Thoracic aorta (tissue), 2 donors: ENCODE measurements around the gene ANKRD11. TPM values are rescaled to one million over a fixed set of nuclear protein-coding genes. Genes with fewer than 3 reads are reported as not detected.

ENCODE experiments used
- ATAC-seq: fragments of 150-250 bp; one replicate; pipeline ENCODE4 v1.8.0; 2017; ENCODE audit warnings: low read depth; ENCODE audit not compliant: insufficient number of reproducible peaks, low FRiP score
- DNase-seq: peaks from one replicate; pipeline ENCODE4 v3.0.0-alpha.2; 2020; ENCODE audit warnings: low spot score
- H3K27ac ChIP-seq, 2 donors: fragments of 200-600 bp; sonication (generic); 1 replicate in 1 of 2; 2 replicates in 1 of 2; pipeline ENCODE4 v1.5.1; 2016; ENCODE audit warnings: mild to moderate bottlenecking in 2 of 2, moderate library complexity in 2 of 2
- H3K27me3 ChIP-seq: fragments of 200-600 bp; sonication (generic); replicated peaks from 2 replicates; pipeline ENCODE4 v1.6.0; 2016; ENCODE audit warnings: mild to moderate bottlenecking; ENCODE audit not compliant: insufficient read depth
- H3K36me3 ChIP-seq: fragments of 200-600 bp; sonication (generic); one replicate; pipeline ENCODE4 v1.5.1; 2016
- H3K4me1 ChIP-seq, 2 donors: fragments of 200-600 bp; sonication (generic); 1 replicate in 1 of 2; 2 replicates in 1 of 2; pipeline versions ENCODE4 v1.5.1 to v1.6.0; 2016; ENCODE audit warnings: low read depth in 2 of 2, mild to moderate bottlenecking in 1 of 2; ENCODE audit not compliant: control insufficient read depth in 1 of 2
- H3K4me3 ChIP-seq: fragments of 200-600 bp; sonication (generic); 2 replicates; pipeline ENCODE4 v1.5.1; 2016; ENCODE audit warnings: mild to moderate bottlenecking
- H3K9me3 ChIP-seq: fragments of 200-600 bp; sonication (generic); 2 replicates; pipeline ENCODE4 v1.5.1; 2016
- CTCF ChIP-seq: fragments of 200-600 bp; sonication (generic); IDR thresholded peaks from one replicate; pipeline ENCODE4 v1.5.1; 2019; ENCODE audit warnings: antibody characterized with exemption
- total RNA-seq, 2 donors: library from RNA; depleted of rRNA; stranded (reverse); fragments of >200 nt; gene quantifications; one replicate each; pipeline versions ENCODE4 v1.1.0 to v1.2.3, GENCODE V29; 2016

Gene ANKRD11
- total RNA-seq, 2 donors from 2014 or later: 125 to 129 TPM

- peaks cover 11% of the 10 kb centered on the region for H3K36me3 ChIP-seq
- no peak for TF ChIP-seq CTCF
- no peak overlapping the region for H3K4me3 ChIP-seq
- H3K4me1 ChIP-seq: peaks cover 30 to 55% of the 10 kb centered on the region in 2 donors
- DNase-seq (no peak), ATAC-seq (no peak)
- H3K27me3 ChIP-seq: no peaks in the 10 kb centered on the region
- no peaks in the 10 kb centered on the region for H3K9me3 ChIP-seq
- H3K27ac ChIP-seq: no peak overlapping the region
Observed at GRCh38 chr16:89315791-89316581, 174.4 kb downstream of the ANKRD11 start.

- TF ChIP-seq CTCF: no peak
Observed at GRCh38 chr16:89315271-89315670, 175.1 kb downstream of the ANKRD11 start.

GRCh38 chr16:89314854-89315253 lies 175.5 kb downstream of the ANKRD11 start:
- H3K9me3 ChIP-seq: no peaks in the 10 kb centered on the region
- DNase-seq (no peak), ATAC-seq (no peak)
- H3K36me3 ChIP-seq: peaks cover 21% of the 10 kb centered on the region
- no peak overlapping the region for H3K27ac ChIP-seq
- no peak overlapping the region for H3K4me3 ChIP-seq
- peaks cover 24 to 44% of the 10 kb centered on the region in 2 donors for H3K4me1 ChIP-seq
- no peak for TF ChIP-seq CTCF
- no peaks in the 10 kb centered on the region for H3K27me3 ChIP-seq

More at GRCh38 chr16:89315271-89315670, 175.1 kb downstream of the ANKRD11 start:
- H3K9me3 ChIP-seq: no peaks in the 10 kb centered on the region
- H3K27ac ChIP-seq: no peak overlapping the region
- H3K36me3 ChIP-seq: peaks cover 17% of the 10 kb centered on the region
- DNase-seq (no peak), ATAC-seq (no peak)
- H3K4me3 ChIP-seq: no peak overlapping the region
- peaks cover 26 to 48% of the 10 kb centered on the region in 2 donors for H3K4me1 ChIP-seq
- no peaks in the 10 kb centered on the region for H3K27me3 ChIP-seq

GRCh38 chr16:89314357-89314756 lies 176.0 kb downstream of the ANKRD11 start:
- no peaks in the 10 kb centered on the region for H3K9me3 ChIP-seq
- peaks cover 23% of the 10 kb centered on the region for H3K36me3 ChIP-seq
- DNase-seq: no peak
- H3K4me3 ChIP-seq: no peak overlapping the region
- ATAC-seq: no peak
- H3K27ac ChIP-seq: no peak overlapping the region
- peaks cover 19 to 39% of the 10 kb centered on the region in 2 donors for H3K4me1 ChIP-seq
- no peaks in the 10 kb centered on the region for H3K27me3 ChIP-seq
- TF ChIP-seq CTCF: no peak

- ATAC-seq: no peak
- TF ChIP-seq CTCF: no peak
Observed at GRCh38 chr16:89313583-89313982, 176.8 kb downstream of the ANKRD11 start.

More at GRCh38 chr16:89313583-89313982, 176.8 kb downstream of the ANKRD11 start:
- Histone ChIP-seq H3K4me1 (peaks cover 14 to 31% of the 10 kb centered on the region in 2 donors), H3K9me3 (no peaks in the 10 kb centered on the region), H3K27ac (no peak overlapping the region), H3K4me3 (no peak overlapping the region), H3K27me3 (no peaks in the 10 kb centered on the region), H3K36me3 (peaks cover 23% of the 10 kb centered on the region)
- no peak for DNase-seq
